ENCODE results near the gene PDE6C.
"Not testable (repeated sequence)": the region's sequence is repeated elsewhere in the genome, so short reads cannot be mapped to it uniquely, and the experiment has no call there.

The PDE6C gene

DNA sequence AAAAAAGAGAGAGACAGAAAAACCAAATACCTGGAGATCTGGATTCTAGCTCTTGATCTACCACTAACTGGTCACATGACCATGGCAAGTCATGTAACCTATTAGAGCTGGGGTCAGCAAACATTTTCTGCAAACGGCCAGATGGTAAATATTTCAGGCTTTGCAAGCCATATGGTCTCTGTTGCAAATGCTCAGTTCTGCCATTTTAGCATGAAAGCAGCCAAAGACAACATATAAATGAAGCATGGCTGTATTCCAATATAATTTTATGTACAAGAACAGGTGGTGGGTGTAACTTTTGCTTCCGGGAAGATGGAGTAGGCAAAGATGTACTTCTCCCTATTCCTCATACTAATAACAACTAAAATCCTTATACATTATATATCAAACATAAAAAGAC is 83.4 kb downstream of the PDE6C start (continued):
- TF ChIP-seq, protein P1, sequence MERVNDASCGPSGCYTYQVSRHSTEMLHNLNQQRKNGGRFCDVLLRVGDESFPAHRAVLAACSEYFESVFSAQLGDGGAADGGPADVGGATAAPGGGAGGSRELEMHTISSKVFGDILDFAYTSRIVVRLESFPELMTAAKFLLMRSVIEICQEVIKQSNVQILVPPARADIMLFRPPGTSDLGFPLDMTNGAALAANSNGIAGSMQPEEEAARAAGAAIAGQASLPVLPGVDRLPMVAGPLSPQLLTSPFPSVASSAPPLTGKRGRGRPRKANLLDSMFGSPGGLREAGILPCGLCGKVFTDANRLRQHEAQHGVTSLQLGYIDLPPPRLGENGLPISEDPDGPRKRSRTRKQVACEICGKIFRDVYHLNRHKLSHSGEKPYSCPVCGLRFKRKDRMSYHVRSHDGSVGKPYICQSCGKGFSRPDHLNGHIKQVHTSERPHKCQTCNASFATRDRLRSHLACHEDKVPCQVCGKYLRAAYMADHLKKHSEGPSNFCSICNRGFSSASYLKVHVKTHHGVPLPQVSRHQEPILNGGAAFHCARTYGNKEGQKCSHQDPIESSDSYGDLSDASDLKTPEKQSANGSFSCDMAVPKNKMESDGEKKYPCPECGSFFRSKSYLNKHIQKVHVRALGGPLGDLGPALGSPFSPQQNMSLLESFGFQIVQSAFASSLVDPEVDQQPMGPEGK (CRISPR knock-in tag; IDR thresholded peaks at IDR 0.05; ENCODE audit: borderline replicate concordance): no peak
- TF ChIP-seq, protein P2, sequence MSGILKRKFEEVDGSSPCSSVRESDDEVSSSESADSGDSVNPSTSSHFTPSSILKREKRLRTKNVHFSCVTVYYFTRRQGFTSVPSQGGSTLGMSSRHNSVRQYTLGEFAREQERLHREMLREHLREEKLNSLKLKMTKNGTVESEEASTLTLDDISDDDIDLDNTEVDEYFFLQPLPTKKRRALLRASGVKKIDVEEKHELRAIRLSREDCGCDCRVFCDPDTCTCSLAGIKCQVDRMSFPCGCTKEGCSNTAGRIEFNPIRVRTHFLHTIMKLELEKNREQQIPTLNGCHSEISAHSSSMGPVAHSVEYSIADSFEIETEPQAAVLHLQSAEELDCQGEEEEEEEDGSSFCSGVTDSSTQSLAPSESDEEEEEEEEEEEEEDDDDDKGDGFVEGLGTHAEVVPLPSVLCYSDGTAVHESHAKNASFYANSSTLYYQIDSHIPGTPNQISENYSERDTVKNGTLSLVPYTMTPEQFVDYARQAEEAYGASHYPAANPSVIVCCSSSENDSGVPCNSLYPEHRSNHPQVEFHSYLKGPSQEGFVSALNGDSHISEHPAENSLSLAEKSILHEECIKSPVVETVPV (CRISPR knock-in tag; IDR thresholded peaks at IDR 0.05): no peak

DNA sequence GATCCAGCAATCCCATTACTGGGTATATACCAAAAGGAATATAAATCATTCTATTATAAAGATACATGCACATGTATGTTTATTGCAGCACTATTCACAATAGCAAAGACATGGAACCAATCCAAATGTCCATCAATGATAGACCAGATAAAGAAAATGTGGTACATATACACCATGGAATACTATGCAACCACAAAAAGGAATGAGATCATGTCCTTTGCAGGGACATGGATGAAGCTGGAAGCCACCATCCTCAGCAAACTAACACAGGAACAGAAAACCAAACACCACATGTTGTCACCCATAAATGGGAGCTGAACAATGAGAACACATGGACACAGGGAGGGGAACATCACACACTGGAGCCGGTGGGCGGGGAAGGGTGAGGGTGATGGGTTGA is 84.2 kb downstream of the PDE6C start:
- not testable (repeated sequence) for ATAC-seq

DNA sequence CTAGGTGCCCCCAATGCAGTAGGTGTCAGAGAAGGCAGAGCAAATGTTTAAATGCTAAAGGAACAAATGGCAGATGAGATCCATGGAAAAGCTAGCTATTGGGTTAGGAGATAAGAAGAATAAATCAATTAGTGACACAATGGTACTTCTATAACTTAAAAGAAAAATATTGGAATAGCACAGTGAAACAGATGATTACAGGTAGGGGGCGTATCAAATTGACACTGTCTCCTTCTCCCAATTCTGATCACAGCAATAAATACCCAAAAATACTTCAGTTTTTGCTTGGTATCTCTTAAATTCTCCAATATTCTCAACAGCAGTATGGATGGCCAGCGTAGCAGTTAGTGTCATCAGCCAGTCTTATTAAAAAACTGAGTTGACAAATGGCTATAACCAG is 84.9 kb downstream of the PDE6C start:
- no peak for ATAC-seq

More for the DNA sequence above, 84.2 kb downstream of the PDE6C start:
- 0 out of 2 replicates have a peak, but pooled peaks have one; percentile 32 for TF ChIP-seq ZNF8 (CRISPR knock-in tag; IDR thresholded peaks at IDR 0.05)

DNA sequence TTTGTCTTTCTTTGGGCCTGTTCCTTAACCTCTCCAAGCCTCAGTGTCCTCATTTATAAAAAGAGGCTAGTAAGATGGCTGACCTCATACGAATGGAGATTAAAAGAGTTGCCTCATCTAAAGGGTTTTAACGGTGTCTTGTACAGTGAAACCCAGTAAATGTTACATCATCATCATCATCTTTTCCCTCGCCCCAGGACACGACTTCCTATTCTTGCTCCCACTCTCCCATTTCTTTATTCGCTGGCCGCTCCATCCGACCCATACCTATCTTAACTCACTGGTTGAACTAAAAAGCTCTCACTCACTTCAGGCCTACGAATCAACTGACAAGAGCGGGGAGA is 89.5 kb downstream of the PDE6C start:
- ATAC-seq: peak; percentile 41
- TF ChIP-seq ZC3H10 (CRISPR knock-in tag; IDR thresholded peaks at IDR 0.05) (no peak), RARB (CRISPR knock-in tag; IDR thresholded peaks at IDR 0.05) (no peak), SNAI2 (CRISPR knock-in tag; IDR thresholded peaks at IDR 0.05) (no peak), TOX (CRISPR knock-in tag; IDR thresholded peaks at IDR 0.05; ENCODE audit: borderline replicate concordance) (no peak), TCF4 (CRISPR knock-in tag; IDR thresholded peaks at IDR 0.05; ENCODE audit: borderline replicate concordance) (no peak), ZNF70 (CRISPR knock-in tag; IDR thresholded peaks at IDR 0.05) (no peak), ISL1 (CRISPR knock-in tag; IDR thresholded peaks at IDR 0.05) (no peak), ZNF8 (CRISPR knock-in tag; IDR thresholded peaks at IDR 0.05) (no peak), ARNTL (CRISPR knock-in tag; IDR thresholded peaks at IDR 0.05; ENCODE audit: borderline replicate concordance, low read depth) (no peak), GLIS3 (CRISPR knock-in tag; IDR thresholded peaks at IDR 0.05) (no peak), ZFP30 (CRISPR knock-in tag; IDR thresholded peaks at IDR 0.05) (no peak), PPARA (CRISPR knock-in tag; IDR thresholded peaks at IDR 0.05; ENCODE audit: borderline replicate concordance) (no peak), ZFP3 (CRISPR knock-in tag; IDR thresholded peaks at IDR 0.05) (no peak), OSR1 (CRISPR knock-in tag; IDR thresholded peaks at IDR 0.05) (no peak)
- TF ChIP-seq, protein P2 (CRISPR knock-in tag; IDR thresholded peaks at IDR 0.05): no peak
- TF ChIP-seq, protein P1 (CRISPR knock-in tag; IDR thresholded peaks at IDR 0.05; ENCODE audit: borderline replicate concordance): no peak
- TF ChIP-seq, protein P3, sequence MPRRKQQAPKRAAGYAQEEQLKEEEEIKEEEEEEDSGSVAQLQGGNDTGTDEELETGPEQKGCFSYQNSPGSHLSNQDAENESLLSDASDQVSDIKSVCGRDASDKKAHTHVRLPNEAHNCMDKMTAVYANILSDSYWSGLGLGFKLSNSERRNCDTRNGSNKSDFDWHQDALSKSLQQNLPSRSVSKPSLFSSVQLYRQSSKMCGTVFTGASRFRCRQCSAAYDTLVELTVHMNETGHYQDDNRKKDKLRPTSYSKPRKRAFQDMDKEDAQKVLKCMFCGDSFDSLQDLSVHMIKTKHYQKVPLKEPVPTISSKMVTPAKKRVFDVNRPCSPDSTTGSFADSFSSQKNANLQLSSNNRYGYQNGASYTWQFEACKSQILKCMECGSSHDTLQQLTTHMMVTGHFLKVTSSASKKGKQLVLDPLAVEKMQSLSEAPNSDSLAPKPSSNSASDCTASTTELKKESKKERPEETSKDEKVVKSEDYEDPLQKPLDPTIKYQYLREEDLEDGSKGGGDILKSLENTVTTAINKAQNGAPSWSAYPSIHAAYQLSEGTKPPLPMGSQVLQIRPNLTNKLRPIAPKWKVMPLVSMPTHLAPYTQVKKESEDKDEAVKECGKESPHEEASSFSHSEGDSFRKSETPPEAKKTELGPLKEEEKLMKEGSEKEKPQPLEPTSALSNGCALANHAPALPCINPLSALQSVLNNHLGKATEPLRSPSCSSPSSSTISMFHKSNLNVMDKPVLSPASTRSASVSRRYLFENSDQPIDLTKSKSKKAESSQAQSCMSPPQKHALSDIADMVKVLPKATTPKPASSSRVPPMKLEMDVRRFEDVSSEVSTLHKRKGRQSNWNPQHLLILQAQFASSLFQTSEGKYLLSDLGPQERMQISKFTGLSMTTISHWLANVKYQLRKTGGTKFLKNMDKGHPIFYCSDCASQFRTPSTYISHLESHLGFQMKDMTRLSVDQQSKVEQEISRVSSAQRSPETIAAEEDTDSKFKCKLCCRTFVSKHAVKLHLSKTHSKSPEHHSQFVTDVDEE (CRISPR knock-in tag; IDR thresholded peaks at IDR 0.05): no peak

More for the DNA sequence above, 84.9 kb downstream of the PDE6C start:
- TF ChIP-seq CSDC2 (CRISPR knock-in tag; IDR thresholded peaks at IDR 0.05) (no peak), ZC3H10 (CRISPR knock-in tag; IDR thresholded peaks at IDR 0.05) (no peak), ESRRG (CRISPR knock-in tag; IDR thresholded peaks at IDR 0.05) (no peak), ZNF565 (CRISPR knock-in tag; conservative IDR thresholded peaks at IDR 0.05; ENCODE audit: low read depth) (no peak), ZNF8 (CRISPR knock-in tag; IDR thresholded peaks at IDR 0.05) (no peak), RARB (CRISPR knock-in tag; IDR thresholded peaks at IDR 0.05) (no peak), ISL1 (CRISPR knock-in tag; IDR thresholded peaks at IDR 0.05) (no peak)
- TF ChIP-seq, protein P4, sequence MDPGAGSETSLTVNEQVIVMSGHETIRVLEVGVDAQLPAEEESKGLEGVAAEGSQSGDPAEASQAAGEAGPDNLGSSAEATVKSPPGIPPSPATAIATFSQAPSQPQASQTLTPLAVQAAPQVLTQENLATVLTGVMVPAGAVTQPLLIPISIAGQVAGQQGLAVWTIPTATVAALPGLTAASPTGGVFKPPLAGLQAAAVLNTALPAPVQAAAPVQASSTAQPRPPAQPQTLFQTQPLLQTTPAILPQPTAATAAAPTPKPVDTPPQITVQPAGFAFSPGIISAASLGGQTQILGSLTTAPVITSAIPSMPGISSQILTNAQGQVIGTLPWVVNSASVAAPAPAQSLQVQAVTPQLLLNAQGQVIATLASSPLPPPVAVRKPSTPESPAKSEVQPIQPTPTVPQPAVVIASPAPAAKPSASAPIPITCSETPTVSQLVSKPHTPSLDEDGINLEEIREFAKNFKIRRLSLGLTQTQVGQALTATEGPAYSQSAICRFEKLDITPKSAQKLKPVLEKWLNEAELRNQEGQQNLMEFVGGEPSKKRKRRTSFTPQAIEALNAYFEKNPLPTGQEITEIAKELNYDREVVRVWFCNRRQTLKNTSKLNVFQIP (CRISPR knock-in tag; IDR thresholded peaks at IDR 0.05; ENCODE audit: borderline replicate concordance, low read depth): no peak
